Amniotic epithelial cell (primary cell): ENCODE data around the gene ATP11B.

Experiments
- DNase-seq: peaks from one replicate; pipeline ENCODE4 v3.0.0-alpha.2; 2010; ENCODE audit warnings: low read depth

Gene ATP11B

GRCh38 chr3:182792901-182793662, at the start of gene ATP11B:
TSS of gene ATP11B (plus strand) at chr3:182793504. CDS start at chr3:182793760, 256 bp downstream.
- DNase-seq = peak; percentile 63

GRCh38 chr3:182746959-182747358, 46.3 kb upstream of the ATP11B start:
- no peak for DNase-seq

GRCh38 chr3:182755308-182755707, 38.0 kb upstream of the ATP11B start:
- peak; percentile 37 for DNase-seq

GRCh38 chr3:182755712-182756111, 37.6 kb upstream of the ATP11B start:
- DNase-seq = no peak

GRCh38 chr3:182760576-182761164, 32.6 kb upstream of the ATP11B start:
- DNase-seq = no peak

GRCh38 chr3:182763896-182764295, 29.4 kb upstream of the ATP11B start:
- no peak for DNase-seq

- no peak for DNase-seq
These were observed 28.0 kb upstream of the ATP11B start for GRCh38 chr3:182765287-182765686.

- no peak for DNase-seq
These were observed 27.2 kb upstream of the ATP11B start for GRCh38 chr3:182766099-182766498.

GRCh38 chr3:182768413-182768812, 24.9 kb upstream of the ATP11B start:
- no peak for DNase-seq

- no peak for DNase-seq
These were observed 23.6 kb upstream of the ATP11B start for GRCh38 chr3:182769673-182770072.

GRCh38 chr3:182782149-182782548, 11.2 kb upstream of the ATP11B start:
- no peak for DNase-seq

GRCh38 chr3:182783106-182783505, 10.2 kb upstream of the ATP11B start:
- no peak for DNase-seq

GRCh38 chr3:182784542-182784941, 8.8 kb upstream of the ATP11B start:
- DNase-seq = no peak

- DNase-seq = no peak
These were observed 8.2 kb upstream of the ATP11B start for GRCh38 chr3:182785142-182785541.

GRCh38 chr3:182785756-182786155, 7.5 kb upstream of the ATP11B start:
- DNase-seq = no peak

- DNase-seq = no peak
These were observed 6.6 kb upstream of the ATP11B start for GRCh38 chr3:182786564-182787196.

- no peak for DNase-seq
These were observed 5.8 kb upstream of the ATP11B start for GRCh38 chr3:182787302-182788036.

- no peak for DNase-seq
These were observed 3.9 kb upstream of the ATP11B start for GRCh38 chr3:182789371-182789770.

GRCh38 chr3:182790612-182791011, 2.7 kb upstream of the ATP11B start:
- no peak for DNase-seq

GRCh38 chr3:182793663-182794454, 555 bp downstream of the ATP11B start:
- peak; percentile 35 for DNase-seq

- DNase-seq = no peak
These were observed 1.4 kb downstream of the ATP11B start for GRCh38 chr3:182794455-182795388.
